Naive B cell (primary cell): ENCODE data around the gene BTC. TPM values are rescaled to one million over a fixed set of nuclear protein-coding genes. Genes with fewer than 3 reads are reported as not detected.

Source experiments
- polyA plus RNA-seq, 6 donors: library from polyadenylated mRNA; unstranded; fragments of 300-500 nt; fragmentation: Illumina TruSeq; gene quantifications; one replicate each; pipeline ENCODE4 v1.2.3, GENCODE V29; 2021; ENCODE audit warnings: low read depth in 6 of 6

Gene BTC
- polyA plus RNA-seq, 6 donors from 2014 or later = not detected

Other genes with a start within 250 kb of the BTC start
- 10 to 100 TPM in 3 of 6 donors, 1 to 10 TPM in 3; 6.6 to 24.8 (median 13.1) TPM for gene PARM1, start 138.6 kb upstream of the BTC start, polyA plus RNA-seq